ENCODE measurements around the gene MED12L. TPM values are rescaled to one million over a fixed set of nuclear protein-coding genes. Genes with fewer than 3 reads are reported as not detected.

MED12L gene
- total RNA-seq, 1 experiment from 2014 or later = 14.9 TPM

DNA sequence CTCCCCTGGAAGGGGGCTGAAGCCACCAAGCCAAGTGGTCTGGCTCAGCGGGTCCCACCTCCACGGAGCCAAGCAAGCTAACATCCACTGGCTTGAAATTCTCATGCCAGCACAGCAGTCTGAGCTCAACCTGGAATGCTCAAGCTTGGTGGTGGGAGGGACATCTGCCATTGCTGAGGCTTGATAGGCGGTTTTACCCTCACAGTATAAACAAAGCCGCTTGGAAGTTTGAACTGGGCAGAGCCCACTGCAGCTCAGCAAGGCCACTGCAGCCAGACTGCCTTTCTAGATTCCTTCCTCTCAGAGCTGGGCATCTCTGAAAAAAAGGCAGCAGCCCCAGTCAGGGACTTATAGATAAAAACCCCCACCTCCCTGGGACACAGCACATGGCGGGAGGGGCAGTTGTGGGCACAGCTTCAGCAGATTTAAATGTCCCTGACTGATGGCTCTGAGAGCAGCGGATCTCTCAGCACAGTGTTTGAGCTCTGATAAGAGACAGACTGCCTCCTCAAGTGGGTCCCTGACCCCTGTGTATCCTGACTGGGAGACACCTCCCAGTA lies 398.6 kb downstream of the MED12L start:
- Histone ChIP-seq H3T11ph (ENCODE audit: low read length) (no peak overlapping the region), H2BK15ac (ENCODE audit: low read depth, low read length) (no peak overlapping the region), H3K23me2 (ENCODE audit: insufficient read length, low read depth, low read length, poor library complexity, severe bottlenecking) (no peaks in the 10 kb centered on the region), H3K27ac (ENCODE audit: insufficient read length, low read depth, low read length) (no peak overlapping the region), H3K14ac (ENCODE audit: insufficient read depth, low read length) (no peak overlapping the region), H3K23ac (ENCODE audit: insufficient read length, low read depth, low read length) (no peak overlapping the region), H2AK5ac (ENCODE audit: insufficient read length, low read length) (no peak overlapping the region), H3K27me3 (ENCODE audit: insufficient read depth, low read length) (no peaks in the 10 kb centered on the region), H3K18ac (ENCODE audit: insufficient read length, low read depth, low read length) (no peak overlapping the region), H3K79me1 (ENCODE audit: insufficient read depth, low read depth, low read length, poor library complexity, severe bottlenecking) (no peaks in the 10 kb centered on the region), H4K20me1 (ENCODE audit: control insufficient read depth, insufficient read depth, insufficient read length) (no peaks in the 10 kb centered on the region), H3K4me1 (ENCODE audit: insufficient read depth, low read length) (no peaks in the 10 kb centered on the region), H3K9ac (ENCODE audit: extremely low read depth, insufficient read length, low read length) (no peak overlapping the region), H4K91ac (ENCODE audit: insufficient read length, low read depth, low read length) (no peak overlapping the region), H3K9me3 (ENCODE audit: control insufficient read depth, low read depth, low read length) (no peaks in the 10 kb centered on the region), H3K79me2 (ENCODE audit: insufficient read depth, low read length) (no peaks in the 10 kb centered on the region), H4K8ac (replicated peaks; ENCODE audit: insufficient read length, low read depth, low read length) (no peak overlapping the region), H2BK5ac (ENCODE audit: insufficient read length, low read length) (no peak overlapping the region), H2BK120ac (ENCODE audit: low read depth, low read length, poor library complexity, severe bottlenecking) (no peak overlapping the region), H2BK12ac (ENCODE audit: insufficient read length, low read depth, low read length) (no peak overlapping the region), H3K56ac (ENCODE audit: insufficient read length, low read depth, low read length) (no peak overlapping the region), H2AFZ (ENCODE audit: low read length) (no peak overlapping the region), H4K5ac (ENCODE audit: insufficient read length, low read depth, low read length) (no peak overlapping the region), H3K4ac (ENCODE audit: low read depth, low read length) (no peak overlapping the region), H2BK20ac (ENCODE audit: low read depth, low read length, poor library complexity, severe bottlenecking) (no peak overlapping the region), H3K4me2 (ENCODE audit: insufficient read depth, insufficient read length, low read length) (no peak overlapping the region)
- TF ChIP-seq, protein P1, sequence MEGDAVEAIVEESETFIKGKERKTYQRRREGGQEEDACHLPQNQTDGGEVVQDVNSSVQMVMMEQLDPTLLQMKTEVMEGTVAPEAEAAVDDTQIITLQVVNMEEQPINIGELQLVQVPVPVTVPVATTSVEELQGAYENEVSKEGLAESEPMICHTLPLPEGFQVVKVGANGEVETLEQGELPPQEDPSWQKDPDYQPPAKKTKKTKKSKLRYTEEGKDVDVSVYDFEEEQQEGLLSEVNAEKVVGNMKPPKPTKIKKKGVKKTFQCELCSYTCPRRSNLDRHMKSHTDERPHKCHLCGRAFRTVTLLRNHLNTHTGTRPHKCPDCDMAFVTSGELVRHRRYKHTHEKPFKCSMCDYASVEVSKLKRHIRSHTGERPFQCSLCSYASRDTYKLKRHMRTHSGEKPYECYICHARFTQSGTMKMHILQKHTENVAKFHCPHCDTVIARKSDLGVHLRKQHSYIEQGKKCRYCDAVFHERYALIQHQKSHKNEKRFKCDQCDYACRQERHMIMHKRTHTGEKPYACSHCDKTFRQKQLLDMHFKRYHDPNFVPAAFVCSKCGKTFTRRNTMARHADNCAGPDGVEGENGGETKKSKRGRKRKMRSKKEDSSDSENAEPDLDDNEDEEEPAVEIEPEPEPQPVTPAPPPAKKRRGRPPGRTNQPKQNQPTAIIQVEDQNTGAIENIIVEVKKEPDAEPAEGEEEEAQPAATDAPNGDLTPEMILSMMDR (conservative IDR thresholded peaks at IDR 0.05) = no peak
- peak; percentile 46 for DNase-seq
- Mint-ChIP-seq H3K27me3 (ENCODE audit: low read depth) (no peaks in the 10 kb centered on the region), H3K36me3 (ENCODE audit: insufficient read depth in 1 of 3, low read depth in 3 of 3) (peaks cover 0 to 4% (median 0%) of the 10 kb centered on the region in 3 experiments; a peak in 2 of 7 replicates), H3K27ac (no peak overlapping the region), H3K4me3 (no peak overlapping the region), H3K4me1 (no peaks in the 10 kb centered on the region), H3K9me3 (peaks cover 2 to 3% of the 10 kb centered on the region in 2 experiments; a peak in 3 of 5 replicates)
- WGBS (ENCODE audit: extremely low coverage, insufficient read length, low lambda C conversion rate) = no CpG with 5 or more reads among the region's 6 CpGs

Other genes with a start within 250 kb of the MED12L start
- gene MINDY4B, start 180.2 kb upstream of the MED12L start, total RNA-seq (2021) = not detected in 2 replicates
- not detected in 2 replicates for gene CLRN1, start 112.9 kb upstream of the MED12L start, total RNA-seq (2021)
- gene GPR171, start 117.6 kb downstream of the MED12L start, total RNA-seq (2021) = not detected in 2 replicates
- not detected in 2 replicates for gene P2RY14, start 192.9 kb downstream of the MED12L start, total RNA-seq (2021)
- gene GPR87, start 231.2 kb downstream of the MED12L start, total RNA-seq (2021) = 0.18 and 0.33 TPM in 2 replicates
- gene P2RY13, start 243.9 kb downstream of the MED12L start, total RNA-seq (2021) = not detected in 2 replicates

Data from H9 (cell line).